GM06990 (cell line): ENCODE data around the gene PTPRN2.

Experiments
- DNase-seq: peaks from one replicate; pipeline ENCODE4 v3.0.0-alpha.2; 2011; ENCODE audit not compliant: insufficient read length; ENCODE audit errors: extremely low read depth
- H3K27me3 ChIP-seq: replicated peaks from 2 replicates; pipeline ENCODE4 v1.6.0; 2011; ENCODE audit warnings: low read length; ENCODE audit not compliant: control insufficient read depth, insufficient read depth
- H3K36me3 ChIP-seq: 2 replicates; pipeline ENCODE4 v1.5.1; 2011; ENCODE audit warnings: low read length; ENCODE audit not compliant: control insufficient read depth, insufficient read depth
- H3K4me3 ChIP-seq: replicated peaks from 2 replicates; pipeline ENCODE4 v1.5.1; 2011; ENCODE audit warnings: low read depth, mild to moderate bottlenecking, control low read depth, low read length
- CTCF ChIP-seq: IDR thresholded peaks from 2 replicates; pipeline ENCODE4 v1.5.1; 2011; ENCODE audit warnings: low read length, control low read depth, mild to moderate bottlenecking, inconsistent platforms; ENCODE audit not compliant: insufficient read depth, poor library complexity, severe bottlenecking

Gene PTPRN2

GRCh38 chr7:157670490-157671357, 916.9 kb downstream of the PTPRN2 start:
- no peaks in the 10 kb centered on the region for H3K27me3 ChIP-seq
- no peak overlapping the region for H3K4me3 ChIP-seq
- H3K36me3 ChIP-seq, result no peaks in the 10 kb centered on the region
- no peak for TF ChIP-seq CTCF
- no peak for DNase-seq

GRCh38 chr7:157669768-157670351, 917.8 kb downstream of the PTPRN2 start:
- DNase-seq, result no peak
- Histone ChIP-seq H3K4me3 (no peak overlapping the region), H3K27me3 (no peaks in the 10 kb centered on the region), H3K36me3 (no peaks in the 10 kb centered on the region)
- TF ChIP-seq CTCF, result no peak

- no peak for TF ChIP-seq CTCF
Measured at GRCh38 chr7:157668884-157669767, 918.5 kb downstream of the PTPRN2 start.

GRCh38 chr7:157668221-157668883, 919.3 kb downstream of the PTPRN2 start:
- Histone ChIP-seq H3K27me3 (no peaks in the 10 kb centered on the region), H3K36me3 (no peaks in the 10 kb centered on the region), H3K4me3 (no peak overlapping the region)
- no peak for TF ChIP-seq CTCF
- DNase-seq, result no peak

More at GRCh38 chr7:157668884-157669767, 918.5 kb downstream of the PTPRN2 start:
- no peak for DNase-seq
- Histone ChIP-seq H3K36me3 (no peaks in the 10 kb centered on the region), H3K4me3 (no peak overlapping the region), H3K27me3 (no peaks in the 10 kb centered on the region)

GRCh38 chr7:157667731-157668130, 919.9 kb downstream of the PTPRN2 start:
- Histone ChIP-seq H3K27me3 (no peaks in the 10 kb centered on the region), H3K36me3 (no peaks in the 10 kb centered on the region), H3K4me3 (no peak overlapping the region)
- DNase-seq, result no peak
- TF ChIP-seq CTCF, result no peak
